K562 (cell line): ENCODE data around the gene UBXN10. TPM values are rescaled to one million over a fixed set of nuclear protein-coding genes. Genes with fewer than 3 reads are reported as not detected.

Source experiments
- CREM ChIP-seq: IDR thresholded peaks from 2 replicates; pipeline ENCODE4 v1.6.1; 2014; ENCODE audit warnings: antibody characterized with exemption, low read depth
- HNRNPUL1 ChIP-seq: fragments of 200-400 bp; formaldehyde crosslinking; IDR thresholded peaks from 2 replicates; pipeline ENCODE4 v1.6.1; 2017; ENCODE audit warnings: low read length
- ILF3 ChIP-seq: fragments of 450-650 bp; IDR thresholded peaks from 2 replicates; pipeline ENCODE4 v1.6.1; 2018; ENCODE audit warnings: antibody characterized with exemption, mild to moderate bottlenecking, moderate library complexity, borderline replicate concordance
- KLF16 ChIP-seq: IDR thresholded peaks from 2 replicates; pipeline ENCODE4 v1.6.1; 2016; ENCODE audit warnings: antibody characterized with exemption
- RBM25 ChIP-seq: fragments of 200-400 bp; formaldehyde crosslinking; IDR thresholded peaks from 2 replicates; pipeline ENCODE4 v1.6.1; 2018; ENCODE audit warnings: low read length, low read depth, moderate library complexity; ENCODE audit not compliant: severe bottlenecking
- RNF2 ChIP-seq: sonication (generic); IDR thresholded peaks from 2 replicates; pipeline ENCODE4 v1.6.1; 2016
- YY1 ChIP-seq, 3 experiments: IDR thresholded peaks; 2 replicates each; pipeline ENCODE4 v1.6.1; 2011; ENCODE audit warnings: low read length in 2 of 3, mild to moderate bottlenecking in 2 of 3, moderate library complexity in 2 of 3, borderline replicate concordance in 1 of 3, control low read depth in 1 of 3, low read depth in 1 of 3; ENCODE audit not compliant: insufficient read depth in 3 of 3, insufficient replicate concordance in 2 of 3, control insufficient read depth in 1 of 3, insufficient read length in 1 of 3; ENCODE audit errors: extremely low read depth in 1 of 3
- ZNF140 ChIP-seq: fragments of 250-450 bp; sonication (Bioruptor Pico); IDR thresholded peaks from 2 replicates; pipeline ENCODE4 v1.8.0; 2021; ENCODE audit warnings: moderate library complexity, mild to moderate bottlenecking, inconsistent platforms
- ZNF165 ChIP-seq: fragments of 250-450 bp; sonication (Bioruptor Pico); IDR thresholded peaks from 2 replicates; pipeline ENCODE4 v1.4.0; 2020; ENCODE audit warnings: borderline replicate concordance
- ZNF224 ChIP-seq: sonication (generic); formaldehyde crosslinking; IDR thresholded peaks from 2 replicates; pipeline ENCODE4 v1.8.0; 2022; ENCODE audit warnings: mild to moderate bottlenecking, missing genetic modification reagents
- ZNF444 ChIP-seq: fragments of 250-450 bp; sonication (Bioruptor Pico); IDR thresholded peaks from 2 replicates; pipeline ENCODE4 v1.4.0; 2020; ENCODE audit warnings: mild to moderate bottlenecking, moderate library complexity
- polyA plus RNA-seq, 8 experiments: library from polyadenylated mRNA; depleted of rRNA in 4 of 8; stranded (reverse) in 5 of 8; unstranded in 3 of 8; fragments of >200 nt; fragmentation: Nextera tagmentation in 2 of 8; fragmentation: Illumina TruSeq in 1 of 8; extraction: Ambion mirVana in 2 of 8; extraction: Trizol in 1 of 8; gene quantifications; 2 replicates each; pipeline versions ENCODE4 v1.2.1 to v1.2.3, GENCODE V29; 2011 to 2014; ENCODE audit warnings: inconsistent platforms in 1 of 8, missing spikeins in 1 of 8
- total RNA-seq, 7 experiments: library from RNA; depleted of rRNA in 6 of 7; stranded (reverse); fragments of >200 nt in 6 of 7; fragmentation: Illumina TruSeq in 2 of 7; extraction: Trizol in 2 of 7; gene quantifications; 2 replicates each; pipeline versions ENCODE4 v1.2.1 to v1.2.3, GENCODE V29; 2011 to 2021; ENCODE audit warnings: low replicate concordance in 1 of 7
- TF ChIP-seq, protein P1 (sequence below): IDR thresholded peaks from 2 replicates; pipeline ENCODE4 v1.6.1; 2012; ENCODE audit warnings: low read depth, low read length, improper control_type of control experiment, borderline replicate concordance
- TF ChIP-seq, protein P2 (sequence below): fragments of 450-650 bp; formaldehyde crosslinking; IDR thresholded peaks from 2 replicates; pipeline ENCODE4 v1.4.0; 2020; ENCODE audit warnings: mild to moderate bottlenecking, moderate library complexity
- TF ChIP-seq, protein P3 (sequence below): fragments of 250-450 bp; sonication (Bioruptor Pico); IDR thresholded peaks from 2 replicates; pipeline ENCODE4 v1.5.0; 2021
- TF ChIP-seq, protein P4 (sequence below): fragments of 250-450 bp; sonication (Bioruptor Pico); IDR thresholded peaks from 2 replicates; pipeline ENCODE4 v1.4.0; 2020

Gene UBXN10
- total and polyA plus RNA-seq, 9 of the 15 experiments (the other 6 are each of a cell fraction or from before 2014, with no cell fraction given): 10.7 to 17.7 (median 13.6) TPM

DNA sequence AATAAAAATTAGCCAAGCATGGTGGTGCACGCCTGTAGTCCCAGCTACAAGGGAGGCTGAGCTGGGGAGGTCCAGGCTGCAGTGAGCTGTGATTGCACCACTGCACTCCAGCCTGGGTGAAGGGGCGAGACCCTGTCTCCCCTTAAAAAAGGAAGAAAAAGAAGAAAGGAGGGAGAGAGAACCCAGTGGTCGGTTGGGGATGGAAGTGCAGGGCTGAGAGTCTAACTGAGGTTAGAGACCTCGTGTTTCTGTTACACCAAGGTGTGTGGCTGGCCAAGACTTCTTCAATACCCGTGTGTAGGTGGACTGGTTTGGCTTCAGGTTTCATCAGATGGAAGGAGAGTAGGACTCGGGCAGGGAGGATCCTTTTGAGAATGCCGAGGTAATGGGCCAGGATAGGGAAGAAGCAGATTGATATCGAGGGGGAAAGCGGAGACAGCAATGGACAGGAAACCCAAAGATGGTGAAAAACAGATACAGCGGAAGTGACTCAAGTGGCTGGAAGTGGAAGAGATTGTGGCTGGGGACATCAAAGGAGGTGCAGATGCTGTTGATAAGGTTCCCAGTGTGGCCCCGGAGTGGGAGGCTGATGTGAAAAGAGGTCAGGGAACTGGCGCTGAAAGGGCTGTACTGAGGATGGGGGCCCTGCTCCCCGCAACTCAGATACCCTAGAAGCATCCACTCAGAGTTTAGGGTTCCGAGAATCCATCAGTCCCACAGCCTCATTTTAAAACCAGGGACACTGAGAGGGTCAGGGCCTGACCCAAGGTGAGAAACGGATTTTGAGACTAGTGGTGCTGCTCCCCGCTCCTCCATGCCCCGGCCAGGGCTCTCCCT, 681 bp upstream of the UBXN10 start (continued):
- peak in 1 of 3 experiments; percentile 45 for TF ChIP-seq YY1 (IDR thresholded peaks at IDR 0.05; ENCODE audit: borderline replicate concordance in 1 of 3, control insufficient read depth in 1 of 3, extremely low read depth in 1 of 3, insufficient read depth in 3 of 3, insufficient read length in 1 of 3, insufficient replicate concordance in 2 of 3, low read depth in 1 of 3, low read length in 2 of 3)
- TF ChIP-seq, protein P1, sequence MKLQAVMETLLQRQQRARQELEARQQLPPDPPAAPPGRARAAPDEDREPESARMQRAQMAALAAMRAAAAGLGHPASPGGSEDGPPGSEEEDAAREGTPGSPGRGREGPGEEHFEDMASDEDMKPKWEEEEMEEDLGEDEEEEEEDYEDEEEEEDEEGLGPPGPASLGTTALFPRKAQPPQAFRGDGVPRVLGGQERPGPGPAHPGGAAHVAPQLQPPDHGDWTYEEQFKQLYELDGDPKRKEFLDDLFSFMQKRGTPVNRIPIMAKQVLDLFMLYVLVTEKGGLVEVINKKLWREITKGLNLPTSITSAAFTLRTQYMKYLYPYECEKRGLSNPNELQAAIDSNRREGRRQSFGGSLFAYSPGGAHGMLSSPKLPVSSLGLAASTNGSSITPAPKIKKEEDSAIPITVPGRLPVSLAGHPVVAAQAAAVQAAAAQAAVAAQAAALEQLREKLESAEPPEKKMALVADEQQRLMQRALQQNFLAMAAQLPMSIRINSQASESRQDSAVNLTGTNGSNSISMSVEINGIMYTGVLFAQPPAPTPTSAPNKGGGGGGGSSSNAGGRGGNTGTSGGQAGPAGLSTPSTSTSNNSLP: peak; percentile 60; the same call in 1 of the 2 replicates
- peak; percentile 75 for TF ChIP-seq CREM
- TF ChIP-seq RBM25: no peak
- no peak for TF ChIP-seq HNRNPUL1
- TF ChIP-seq, protein P2, sequence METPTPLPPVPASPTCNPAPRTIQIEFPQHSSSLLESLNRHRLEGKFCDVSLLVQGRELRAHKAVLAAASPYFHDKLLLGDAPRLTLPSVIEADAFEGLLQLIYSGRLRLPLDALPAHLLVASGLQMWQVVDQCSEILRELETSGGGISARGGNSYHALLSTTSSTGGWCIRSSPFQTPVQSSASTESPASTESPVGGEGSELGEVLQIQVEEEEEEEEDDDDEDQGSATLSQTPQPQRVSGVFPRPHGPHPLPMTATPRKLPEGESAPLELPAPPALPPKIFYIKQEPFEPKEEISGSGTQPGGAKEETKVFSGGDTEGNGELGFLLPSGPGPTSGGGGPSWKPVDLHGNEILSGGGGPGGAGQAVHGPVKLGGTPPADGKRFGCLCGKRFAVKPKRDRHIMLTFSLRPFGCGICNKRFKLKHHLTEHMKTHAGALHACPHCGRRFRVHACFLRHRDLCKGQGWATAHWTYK (CRISPR knock-in tag): peak; percentile 20
- no peak for TF ChIP-seq ZNF140 (CRISPR knock-in tag)
- no peak for TF ChIP-seq ZNF165 (CRISPR knock-in tag)
- TF ChIP-seq, protein P3, sequence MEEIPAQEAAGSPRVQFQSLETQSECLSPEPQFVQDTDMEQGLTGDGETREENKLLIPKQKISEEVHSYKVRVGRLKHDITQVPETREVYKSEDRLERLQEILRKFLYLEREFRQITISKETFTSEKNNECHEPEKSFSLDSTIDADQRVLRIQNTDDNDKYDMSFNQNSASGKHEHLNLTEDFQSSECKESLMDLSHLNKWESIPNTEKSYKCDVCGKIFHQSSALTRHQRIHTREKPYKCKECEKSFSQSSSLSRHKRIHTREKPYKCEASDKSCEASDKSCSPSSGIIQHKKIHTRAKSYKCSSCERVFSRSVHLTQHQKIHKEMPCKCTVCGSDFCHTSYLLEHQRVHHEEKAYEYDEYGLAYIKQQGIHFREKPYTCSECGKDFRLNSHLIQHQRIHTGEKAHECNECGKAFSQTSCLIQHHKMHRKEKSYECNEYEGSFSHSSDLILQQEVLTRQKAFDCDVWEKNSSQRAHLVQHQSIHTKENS (CRISPR knock-in tag): no peak
- no peak for TF ChIP-seq ILF3
- TF ChIP-seq ZNF444 (CRISPR knock-in tag): no peak
- no peak for TF ChIP-seq ZNF224 (CRISPR knock-in tag)
- TF ChIP-seq KLF16: no peak
- TF ChIP-seq RNF2: peak; percentile 95
- TF ChIP-seq, protein P4, sequence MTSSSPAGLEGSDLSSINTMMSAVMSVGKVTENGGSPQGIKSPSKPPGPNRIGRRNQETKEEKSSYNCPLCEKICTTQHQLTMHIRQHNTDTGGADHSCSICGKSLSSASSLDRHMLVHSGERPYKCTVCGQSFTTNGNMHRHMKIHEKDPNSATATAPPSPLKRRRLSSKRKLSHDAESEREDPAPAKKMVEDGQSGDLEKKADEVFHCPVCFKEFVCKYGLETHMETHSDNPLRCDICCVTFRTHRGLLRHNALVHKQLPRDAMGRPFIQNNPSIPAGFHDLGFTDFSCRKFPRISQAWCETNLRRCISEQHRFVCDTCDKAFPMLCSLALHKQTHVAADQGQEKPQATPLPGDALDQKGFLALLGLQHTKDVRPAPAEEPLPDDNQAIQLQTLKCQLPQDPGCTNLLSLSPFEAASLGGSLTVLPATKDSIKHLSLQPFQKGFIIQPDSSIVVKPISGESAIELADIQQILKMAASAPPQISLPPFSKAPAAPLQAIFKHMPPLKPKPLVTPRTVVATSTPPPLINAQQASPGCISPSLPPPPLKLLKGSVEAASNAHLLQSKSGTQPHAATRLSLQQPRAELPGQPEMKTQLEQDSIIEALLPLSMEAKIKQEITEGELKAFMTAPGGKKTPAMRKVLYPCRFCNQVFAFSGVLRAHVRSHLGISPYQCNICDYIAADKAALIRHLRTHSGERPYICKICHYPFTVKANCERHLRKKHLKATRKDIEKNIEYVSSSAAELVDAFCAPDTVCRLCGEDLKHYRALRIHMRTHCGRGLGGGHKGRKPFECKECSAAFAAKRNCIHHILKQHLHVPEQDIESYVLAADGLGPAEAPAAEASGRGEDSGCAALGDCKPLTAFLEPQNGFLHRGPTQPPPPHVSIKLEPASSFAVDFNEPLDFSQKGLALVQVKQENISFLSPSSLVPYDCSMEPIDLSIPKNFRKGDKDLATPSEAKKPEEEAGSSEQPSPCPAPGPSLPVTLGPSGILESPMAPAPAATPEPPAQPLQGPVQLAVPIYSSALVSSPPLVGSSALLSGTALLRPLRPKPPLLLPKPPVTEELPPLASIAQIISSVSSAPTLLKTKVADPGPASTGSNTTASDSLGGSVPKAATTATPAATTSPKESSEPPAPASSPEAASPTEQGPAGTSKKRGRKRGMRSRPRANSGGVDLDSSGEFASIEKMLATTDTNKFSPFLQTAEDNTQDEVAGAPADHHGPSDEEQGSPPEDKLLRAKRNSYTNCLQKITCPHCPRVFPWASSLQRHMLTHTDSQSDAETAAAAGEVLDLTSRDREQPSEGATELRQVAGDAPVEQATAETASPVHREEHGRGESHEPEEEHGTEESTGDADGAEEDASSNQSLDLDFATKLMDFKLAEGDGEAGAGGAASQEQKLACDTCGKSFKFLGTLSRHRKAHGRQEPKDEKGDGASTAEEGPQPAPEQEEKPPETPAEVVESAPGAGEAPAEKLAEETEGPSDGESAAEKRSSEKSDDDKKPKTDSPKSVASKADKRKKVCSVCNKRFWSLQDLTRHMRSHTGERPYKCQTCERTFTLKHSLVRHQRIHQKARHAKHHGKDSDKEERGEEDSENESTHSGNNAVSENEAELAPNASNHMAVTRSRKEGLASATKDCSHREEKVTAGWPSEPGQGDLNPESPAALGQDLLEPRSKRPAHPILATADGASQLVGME (CRISPR knock-in tag): 0 out of 2 replicates have a peak, but pooled peaks have one; percentile 47
